ENCODE data around the gene TSACC. TPM values are rescaled to one million over a fixed set of nuclear protein-coding genes. Genes with fewer than 3 reads are reported as not detected.

Gene TSACC
- total RNA-seq, 4 donors from 2014 or later = not detected

DNA sequence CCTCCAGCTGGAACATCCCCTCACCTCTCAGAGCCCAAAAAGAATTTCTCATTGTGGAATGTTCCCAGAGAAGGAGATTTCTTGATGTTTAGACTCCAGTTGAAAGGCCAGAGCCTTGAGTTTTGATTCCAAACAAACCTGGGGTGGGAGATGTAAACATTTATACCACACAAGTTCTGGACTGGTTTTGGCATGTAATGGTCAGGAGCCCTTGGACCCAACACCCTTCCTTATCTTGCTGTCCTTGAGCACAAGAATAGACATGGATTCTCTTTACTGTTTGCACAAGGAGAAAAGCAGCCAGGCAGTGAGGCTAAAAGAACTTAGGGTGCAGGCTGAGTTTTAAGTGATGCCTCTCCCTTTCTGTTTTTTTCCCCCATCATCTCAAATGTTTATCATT, 35.2 kb downstream of the TSACC start:
- Histone ChIP-seq H3K4me3 (no peak overlapping the region), H3K36me3 (no peaks in the 10 kb centered on the region), H3K4me1 (peaks cover 7 to 12% (median 7%) of the 10 kb centered on the region in 3 donors), H3K9me3 (no peaks in the 10 kb centered on the region), H3K27ac (no peak overlapping the region), H3K27me3 (peaks cover 0 to 61% (median 0%) of the 10 kb centered on the region in 4 donors)
- TF ChIP-seq, protein P1, sequence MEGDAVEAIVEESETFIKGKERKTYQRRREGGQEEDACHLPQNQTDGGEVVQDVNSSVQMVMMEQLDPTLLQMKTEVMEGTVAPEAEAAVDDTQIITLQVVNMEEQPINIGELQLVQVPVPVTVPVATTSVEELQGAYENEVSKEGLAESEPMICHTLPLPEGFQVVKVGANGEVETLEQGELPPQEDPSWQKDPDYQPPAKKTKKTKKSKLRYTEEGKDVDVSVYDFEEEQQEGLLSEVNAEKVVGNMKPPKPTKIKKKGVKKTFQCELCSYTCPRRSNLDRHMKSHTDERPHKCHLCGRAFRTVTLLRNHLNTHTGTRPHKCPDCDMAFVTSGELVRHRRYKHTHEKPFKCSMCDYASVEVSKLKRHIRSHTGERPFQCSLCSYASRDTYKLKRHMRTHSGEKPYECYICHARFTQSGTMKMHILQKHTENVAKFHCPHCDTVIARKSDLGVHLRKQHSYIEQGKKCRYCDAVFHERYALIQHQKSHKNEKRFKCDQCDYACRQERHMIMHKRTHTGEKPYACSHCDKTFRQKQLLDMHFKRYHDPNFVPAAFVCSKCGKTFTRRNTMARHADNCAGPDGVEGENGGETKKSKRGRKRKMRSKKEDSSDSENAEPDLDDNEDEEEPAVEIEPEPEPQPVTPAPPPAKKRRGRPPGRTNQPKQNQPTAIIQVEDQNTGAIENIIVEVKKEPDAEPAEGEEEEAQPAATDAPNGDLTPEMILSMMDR (IDR thresholded peaks at IDR 0.05) = no peak
- no peak for TF ChIP-seq POLR2A (IDR thresholded peaks at IDR 0.05)
- no peak for DNase-seq
- intact Hi-C loops (cut with DNase I) = no loop called here

DNA sequence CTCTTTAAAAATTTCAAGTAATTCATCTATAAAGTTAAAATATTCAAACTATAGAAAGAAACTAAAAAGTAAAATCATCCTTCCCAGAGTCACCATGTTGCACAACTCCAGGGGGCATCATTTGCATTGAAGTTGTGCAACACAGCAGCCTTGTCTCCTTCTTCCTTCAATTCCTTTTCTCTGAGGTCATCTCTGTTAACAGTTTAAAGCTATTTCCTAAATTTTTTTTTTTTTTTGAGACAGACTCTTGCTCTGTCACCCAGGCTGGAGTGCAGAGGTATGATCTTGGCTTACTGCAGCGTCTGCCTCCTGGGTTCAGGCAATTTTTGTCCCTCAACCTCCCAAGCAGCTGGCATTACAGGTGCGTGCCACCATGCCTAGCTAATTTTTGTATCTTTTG, 37.8 kb downstream of the TSACC start:
- peaks cover 0 to 37% (median 0%) of the 10 kb centered on the region in 4 donors for H3K27me3 ChIP-seq
- no peak overlapping the region for H3K27ac ChIP-seq
- intact Hi-C loops (cut with DNase I) = no loop called here
- no peaks in the 10 kb centered on the region for H3K9me3 ChIP-seq
- H3K4me1 ChIP-seq = no peaks in the 10 kb centered on the region
- DNase-seq = no peak
- TF ChIP-seq POLR2A (IDR thresholded peaks at IDR 0.05) = no peak
- TF ChIP-seq, protein P1 (IDR thresholded peaks at IDR 0.05) = no peak
- WGBS, 2 donors = 79 to 82% methylated on average over 2 of the region's 2 CpGs
- no peak overlapping the region for H3K4me3 ChIP-seq
- no peaks in the 10 kb centered on the region for H3K36me3 ChIP-seq

DNA sequence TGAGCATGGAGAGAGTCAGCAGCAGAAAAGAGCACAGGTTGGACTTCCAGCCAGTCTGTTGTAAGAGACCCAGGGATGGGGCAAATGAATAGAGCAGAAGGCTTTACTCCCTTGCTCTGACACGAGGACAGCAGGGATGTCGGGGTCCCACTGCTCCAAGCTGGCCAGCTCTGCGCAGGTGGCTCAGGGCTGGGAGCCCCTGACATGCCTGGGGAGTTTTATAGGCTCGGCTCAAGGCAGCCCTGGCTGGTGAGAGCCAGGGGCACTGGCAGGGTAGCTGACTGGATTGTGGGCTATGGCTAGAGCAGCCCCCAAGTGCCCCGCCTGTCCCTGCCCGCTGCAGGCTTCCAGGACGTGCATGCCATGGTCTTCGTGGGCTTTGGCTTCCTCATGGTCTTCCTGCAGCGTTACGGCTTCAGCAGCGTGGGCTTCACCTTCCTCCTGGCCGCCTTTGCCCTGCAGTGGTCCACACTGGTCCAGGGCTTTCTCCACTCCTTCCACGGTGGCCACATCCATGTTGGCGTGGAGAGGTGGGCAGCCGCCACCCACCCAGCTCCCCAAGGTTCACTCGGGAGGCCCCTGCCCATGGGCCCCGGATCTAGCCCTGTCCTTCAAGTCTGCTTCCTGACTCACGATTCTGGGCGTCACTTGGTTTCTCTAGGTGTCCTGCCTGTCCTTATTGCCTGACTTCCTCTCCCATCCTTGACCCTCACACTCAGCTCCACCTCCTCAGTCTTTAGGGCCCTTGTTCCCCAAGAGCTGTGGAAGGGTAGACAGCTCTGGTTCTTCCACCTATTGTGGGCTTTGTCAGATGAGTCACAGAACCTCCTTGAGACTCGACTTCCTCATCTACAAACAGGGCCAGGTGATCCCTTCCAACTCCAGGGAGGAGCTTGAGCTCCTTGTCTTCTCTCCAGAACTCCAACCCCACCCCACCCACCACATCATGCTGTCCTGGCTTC, 38.9 kb downstream of the TSACC start:
- 71 to 73% methylated on average over 13 to 18 of the region's 20 CpGs for WGBS, 2 donors
- Histone ChIP-seq H3K36me3 (no peaks in the 10 kb centered on the region), H3K4me1 (no peaks in the 10 kb centered on the region), H3K27ac (peak overlapping the region in 1 of 4 donors; percentile 33), H3K27me3 (peaks cover 0 to 26% (median 0%) of the 10 kb centered on the region in 4 donors), H3K9me3 (no peaks in the 10 kb centered on the region), H3K4me3 (no peak overlapping the region)
- DNase-seq = no peak
- TF ChIP-seq, protein P1 (IDR thresholded peaks at IDR 0.05) = no peak
- no peak for TF ChIP-seq POLR2A (IDR thresholded peaks at IDR 0.05)
- intact Hi-C loops (cut with DNase I) = no loop called here

DNA sequence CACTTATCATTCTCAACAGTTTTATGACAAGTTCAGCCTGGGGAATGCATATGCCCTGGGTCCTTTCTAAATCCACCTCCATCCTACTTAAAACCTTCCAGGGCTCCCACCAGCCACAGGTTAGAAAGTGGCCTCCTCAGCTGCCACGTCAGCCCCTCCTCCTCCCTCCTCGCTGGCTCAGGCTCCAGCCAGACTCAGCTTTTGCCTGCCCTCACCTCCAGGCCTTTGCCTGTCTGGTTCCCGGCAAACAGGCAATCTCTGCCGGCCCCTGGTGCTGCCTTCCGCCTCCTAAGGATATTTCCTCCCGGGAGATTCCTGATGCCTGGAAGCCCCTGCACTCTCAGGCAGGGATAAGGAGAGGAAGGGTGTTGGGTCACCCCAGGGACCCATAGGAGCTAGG, 40.2 kb downstream of the TSACC start:
- Histone ChIP-seq H3K9me3 (no peaks in the 10 kb centered on the region), H3K36me3 (no peaks in the 10 kb centered on the region), H3K27me3 (peaks cover 0 to 13% (median 0%) of the 10 kb centered on the region in 4 donors), H3K4me3 (no peak overlapping the region), H3K4me1 (no peaks in the 10 kb centered on the region), H3K27ac (no peak overlapping the region)
- intact Hi-C loops (cut with DNase I) = no loop called here
- WGBS, 2 donors = 78 to 83% methylated on average over 3 to 4 of the region's 6 CpGs
- no peak for TF ChIP-seq POLR2A (IDR thresholded peaks at IDR 0.05)
- no peak for DNase-seq

DNA sequence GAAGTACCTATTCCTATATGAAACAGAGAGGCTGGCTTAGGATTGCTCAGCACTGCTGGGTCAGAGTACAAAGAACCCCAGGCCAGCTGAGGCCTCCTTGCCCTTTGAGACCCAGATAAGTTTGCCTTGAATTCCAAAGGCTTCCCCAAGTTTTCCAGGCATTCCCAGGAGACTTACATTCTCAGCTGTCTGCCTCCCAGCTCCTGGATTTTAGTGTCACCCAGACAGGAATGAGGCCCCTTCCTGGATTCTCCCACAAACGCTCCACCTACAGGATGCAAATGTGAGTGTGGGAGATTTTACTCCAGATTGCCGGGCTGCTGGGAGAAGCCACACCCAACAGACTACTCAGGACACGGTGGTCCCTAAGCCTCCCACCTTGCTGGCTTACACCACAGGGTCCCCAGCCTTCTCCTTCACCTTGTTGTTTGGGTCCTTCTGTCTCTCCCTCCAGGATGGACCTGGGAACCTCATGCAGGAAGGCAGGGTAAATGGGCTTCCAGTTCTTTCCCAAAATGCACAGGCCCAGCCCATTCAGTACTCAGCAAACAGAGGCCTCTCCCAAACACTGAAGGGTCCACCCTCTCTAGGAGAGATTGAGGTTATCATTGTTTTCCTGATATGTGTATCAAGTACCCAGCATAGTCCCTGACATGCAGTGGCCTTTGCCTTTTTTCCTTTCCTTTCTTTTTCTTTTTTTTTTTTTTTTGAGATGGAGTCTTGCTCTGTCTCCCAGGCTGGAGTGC, 41.3 kb downstream of the TSACC start:
- no peak overlapping the region for H3K4me3 ChIP-seq
- 41 to 45% methylated on average over 3 of the region's 3 CpGs for WGBS, 2 donors
- H3K9me3 ChIP-seq = no peaks in the 10 kb centered on the region
- H3K27me3 ChIP-seq = peaks cover 0 to 3% (median 0%) of the 10 kb centered on the region in 4 donors
- DNase-seq = no peak
- intact Hi-C loops (cut with DNase I) = loop anchor here (10.0 kb wide), 1 partner anchor 235 kb away; the partner anchor contains the start of gene HAPLN2
- no peaks in the 10 kb centered on the region for H3K4me1 ChIP-seq
- H3K27ac ChIP-seq = no peak overlapping the region
- TF ChIP-seq POLR2A (IDR thresholded peaks at IDR 0.05) = no peak
- TF ChIP-seq, protein P1 (IDR thresholded peaks at IDR 0.05) = no peak
- H3K36me3 ChIP-seq = no peaks in the 10 kb centered on the region
